Lung (tissue), 12 donors: ENCODE measurements around the gene LGR4. TPM values are rescaled to one million over a fixed set of nuclear protein-coding genes. Genes with fewer than 3 reads are reported as not detected.

Experiments
- ATAC-seq: fragments of 200-7000 bp; cut with Tn5 transposase; one replicate; pipeline ENCODE4 v1.9.1; 2020; ENCODE audit warnings: moderate number of reproducible peaks; ENCODE audit not compliant: insufficient read depth, low FRiP score
- DNase-seq, 3 donors: peaks; one replicate each; pipeline ENCODE4 v3.0.0-alpha.2; 2013 to 2017
- H3K27ac ChIP-seq, 2 donors: one replicate each; pipeline ENCODE4 v1.5.1; 2013; ENCODE audit warnings: mild to moderate bottlenecking in 2 of 2, moderate library complexity in 2 of 2, control low read depth in 1 of 2, inconsistent platforms in 1 of 2, low read depth in 1 of 2, low read length in 1 of 2
- H3K27me3 ChIP-seq, 3 donors: one replicate each; pipeline ENCODE4 v1.5.1; 2013; ENCODE audit warnings: low read length in 2 of 3; ENCODE audit not compliant: control insufficient read depth in 3 of 3, insufficient read depth in 3 of 3
- H3K36me3 ChIP-seq, 4 donors: one replicate each; pipeline ENCODE4 v1.5.1; 2013; ENCODE audit warnings: low read length in 4 of 4, mild to moderate bottlenecking in 1 of 4, moderate library complexity in 1 of 4; ENCODE audit not compliant: control insufficient read depth in 4 of 4, insufficient read depth in 4 of 4
- H3K4me1 ChIP-seq, 5 donors: one replicate each; pipeline ENCODE4 v1.5.1; 2013; ENCODE audit warnings: low read length in 5 of 5, mild to moderate bottlenecking in 2 of 5, moderate library complexity in 1 of 5; ENCODE audit not compliant: control insufficient read depth in 5 of 5, insufficient read depth in 5 of 5
- H3K4me3 ChIP-seq: one replicate; pipeline ENCODE4 v1.5.1; 2013; ENCODE audit warnings: mild to moderate bottlenecking, control low read depth, moderate library complexity
- H3K9ac ChIP-seq, 2 donors: one replicate each; pipeline ENCODE4 v1.5.1; 2013; ENCODE audit warnings: low read length in 2 of 2, control low read depth in 1 of 2; ENCODE audit not compliant: insufficient read depth in 1 of 2
- H3K9me3 ChIP-seq, 4 donors: one replicate each; pipeline ENCODE4 v1.5.1; 2013; ENCODE audit warnings: low read length in 3 of 4, mild to moderate bottlenecking in 1 of 4, moderate library complexity in 1 of 4; ENCODE audit not compliant: control insufficient read depth in 4 of 4, insufficient read depth in 3 of 4
- CTCF ChIP-seq: IDR thresholded peaks from 2 replicates; pipeline ENCODE4 v1.5.1; 2012; ENCODE audit warnings: mild to moderate bottlenecking; ENCODE audit errors: control extremely low read depth, extremely low read depth
- whole genome bisulfite sequencing, 2 donors: extraction: QIAGEN DNeasy Blood & Tissue Kit; methylation state at CpG; one replicate each; pipeline ENCODE4 v1.1.7; 2013; 5-methylcytosine and 5-hydroxymethylcytosine counted together
- polyA plus RNA-seq, 2 donors: library from polyadenylated mRNA; stranded (reverse); fragments of 200-250 nt; gene quantifications; one replicate each; pipeline ENCODE4 v1.2.1, GENCODE V29; 2013
- total RNA-seq, 2 donors: library from RNA; depleted of rRNA in 1 of 2; stranded (reverse); fragments of >200 nt in 1 of 2; gene quantifications; one replicate each; pipeline ENCODE4 v1.2.1, GENCODE V29; 2014 to 2021
- donor health status: control.
- donor health status: control.
- donor health status: Bipolar disorder and iron deficiency.
- donor health status: healthy.
- donor health status: DM: yes; HTN: yes; CAD: no.

LGR4 gene
- total and polyA plus RNA-seq, 4 donors = 2.2 to 29.2 (median 3.7) TPM

GRCh38 chr11:27412192-27412691, 60.3 kb downstream of the LGR4 start:
- ATAC-seq = no peak
- Histone ChIP-seq H3K36me3 (no peaks in the 10 kb centered on the region), H3K27ac (no peak overlapping the region), H3K9me3 (no peaks in the 10 kb centered on the region), H3K27me3 (peaks cover 0 to 14% (median 0%) of the 10 kb centered on the region in 3 donors), H3K4me1 (peaks cover 0 to 42% (median 20%) of the 10 kb centered on the region in 5 donors), H3K4me3 (no peak overlapping the region), H3K9ac (no peak overlapping the region)
- TF ChIP-seq CTCF = no peak
- DNase-seq = no peak

DNA sequence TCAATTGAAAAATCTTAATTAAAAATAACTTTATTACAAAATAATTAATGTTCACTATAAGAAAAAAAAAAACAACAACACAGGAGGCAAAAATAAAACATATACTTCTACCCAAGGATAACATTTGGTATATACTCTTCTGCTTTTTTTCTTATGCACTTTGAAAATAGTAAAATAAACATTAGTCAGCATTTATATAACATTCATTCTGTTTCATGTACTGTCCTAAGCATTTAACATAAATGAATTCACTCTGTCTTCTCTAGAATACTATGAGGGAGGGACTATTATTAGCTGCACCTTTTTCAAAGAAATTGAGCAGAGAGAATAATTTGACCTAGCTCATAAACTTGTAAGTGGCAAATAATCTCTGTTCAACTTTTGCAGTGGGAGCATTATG, 61.3 kb downstream of the LGR4 start:
- Histone ChIP-seq H3K36me3 (no peaks in the 10 kb centered on the region), H3K27ac (no peak overlapping the region), H3K9ac (no peak overlapping the region), H3K4me1 (peaks cover 0 to 42% (median 18%) of the 10 kb centered on the region in 5 donors), H3K9me3 (no peaks in the 10 kb centered on the region), H3K4me3 (no peak overlapping the region), H3K27me3 (peaks cover 0 to 14% (median 0%) of the 10 kb centered on the region in 3 donors)
- no peak for TF ChIP-seq CTCF
- ATAC-seq (no peak), DNase-seq (no peak)

GRCh38 chr11:27410272-27410671, 62.3 kb downstream of the LGR4 start:
- H3K27ac ChIP-seq = no peak overlapping the region
- H3K9me3 ChIP-seq = no peaks in the 10 kb centered on the region
- H3K9ac ChIP-seq = no peak overlapping the region
- TF ChIP-seq CTCF = no peak
- H3K4me1 ChIP-seq = peaks cover 0 to 42% (median 19%) of the 10 kb centered on the region in 5 donors
- WGBS, 2 donors = 84 to 89% methylated on average over 1 of the region's 1 CpG
- H3K27me3 ChIP-seq = peaks cover 0 to 16% (median 0%) of the 10 kb centered on the region in 3 donors
- no peak overlapping the region for H3K4me3 ChIP-seq
- DNase-seq (peak in 2 of 3 donors; percentile 77), ATAC-seq (no peak)
- H3K36me3 ChIP-seq = no peaks in the 10 kb centered on the region

GRCh38 chr11:27409742-27410141, 62.8 kb downstream of the LGR4 start:
- DNase-seq (peak in 2 of 3 donors; percentile 36 to 48), ATAC-seq (no peak)
- Histone ChIP-seq H3K9ac (no peak overlapping the region), H3K36me3 (no peaks in the 10 kb centered on the region), H3K9me3 (no peaks in the 10 kb centered on the region), H3K4me1 (peaks cover 0 to 42% (median 19%) of the 10 kb centered on the region in 5 donors), H3K27ac (no peak overlapping the region), H3K27me3 (peaks cover 0 to 21% (median 0%) of the 10 kb centered on the region in 3 donors), H3K4me3 (no peak overlapping the region)
- WGBS, 2 donors = 58 to 72% methylated on average over 2 of the region's 2 CpGs
- no peak for TF ChIP-seq CTCF
